GDM1 (cell line): ENCODE results near the gene CEP152.
"Not testable (repeated sequence)": the region's sequence is repeated elsewhere in the genome, so short reads cannot be mapped to it uniquely, and the experiment has no call there.

Experiments used
- DNase-seq: peaks from one replicate; lab custom pipeline; 2025; lab: John Stamatoyannopoulos, UW

CEP152 gene

DNA sequence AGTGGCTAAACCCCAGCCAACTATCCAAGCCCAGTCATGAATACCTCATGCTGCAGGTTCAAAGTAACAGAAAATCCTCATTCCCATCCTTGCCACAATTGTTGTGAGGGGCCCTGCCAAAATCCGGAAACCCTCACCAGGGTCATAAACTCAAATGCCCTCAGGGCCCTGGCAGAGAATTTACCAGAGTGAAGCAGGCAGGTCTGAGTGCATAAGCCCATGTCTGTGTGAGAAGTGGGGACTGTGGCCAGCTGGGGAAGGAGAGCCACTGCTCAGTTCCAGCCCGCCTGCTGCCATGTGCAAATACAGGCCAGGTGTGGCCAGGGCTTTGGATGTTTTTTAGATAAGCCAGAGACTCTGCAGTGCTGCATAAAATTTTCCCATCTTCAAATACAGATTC lies 7.0 kb downstream of the CEP152 start:
- no peak for DNase-seq

GRCh38 chr15:48802867-48803266 lies 8.0 kb downstream of the CEP152 start:
- no peak for DNase-seq

DNA sequence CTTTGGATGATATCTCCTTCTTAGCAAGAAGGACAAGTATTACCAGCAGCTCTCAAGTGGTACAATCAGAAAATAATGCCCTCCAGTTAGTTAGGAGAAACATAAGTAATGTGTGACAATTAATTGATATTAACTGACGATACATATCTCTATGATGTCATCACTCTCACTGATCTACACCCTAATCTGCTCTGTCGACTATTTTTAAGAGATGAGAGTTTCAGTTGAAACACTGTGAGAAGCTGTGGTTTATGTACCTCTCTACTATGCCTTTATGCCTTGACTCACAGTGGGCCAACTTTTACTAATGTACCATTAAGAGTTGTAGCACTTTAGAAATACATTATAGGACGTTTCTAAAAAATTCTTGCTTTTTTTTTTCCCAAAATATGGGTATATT lies 8.6 kb downstream of the CEP152 start:
- DNase-seq: no peak

DNA sequence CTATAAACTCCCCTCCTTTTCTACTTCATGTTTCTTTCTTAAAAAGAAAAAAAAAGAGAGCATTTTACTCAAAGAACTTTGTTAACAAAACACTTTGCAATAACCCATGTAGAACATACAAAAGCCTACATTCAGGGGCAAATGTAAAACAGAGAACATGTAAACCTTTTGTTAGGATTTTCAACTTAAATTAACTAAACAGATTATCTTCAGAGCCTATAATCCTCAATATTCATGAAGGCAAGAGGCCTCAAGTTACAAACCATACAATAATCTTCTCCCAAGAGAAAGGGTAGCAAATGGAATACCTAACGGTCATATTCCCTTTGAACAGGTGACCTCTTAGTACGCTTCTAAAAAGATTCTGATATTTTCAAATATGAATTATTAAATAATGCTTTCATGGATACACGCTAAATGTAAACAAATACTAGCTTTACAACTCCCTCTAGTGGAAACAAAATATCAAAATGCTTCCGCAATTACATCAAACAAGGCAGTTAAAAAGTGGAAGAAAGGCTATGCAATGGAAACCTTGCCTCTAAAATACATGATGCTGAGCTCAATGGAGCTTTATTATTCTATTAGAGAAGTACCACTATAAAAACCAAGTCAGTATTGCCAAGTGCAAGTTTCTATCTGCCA lies 9.9 kb downstream of the CEP152 start:
- no peak for DNase-seq

- no peak for DNase-seq
These were observed 10.6 kb downstream of the CEP152 start for GRCh38 chr15:48800245-48800644.

DNA sequence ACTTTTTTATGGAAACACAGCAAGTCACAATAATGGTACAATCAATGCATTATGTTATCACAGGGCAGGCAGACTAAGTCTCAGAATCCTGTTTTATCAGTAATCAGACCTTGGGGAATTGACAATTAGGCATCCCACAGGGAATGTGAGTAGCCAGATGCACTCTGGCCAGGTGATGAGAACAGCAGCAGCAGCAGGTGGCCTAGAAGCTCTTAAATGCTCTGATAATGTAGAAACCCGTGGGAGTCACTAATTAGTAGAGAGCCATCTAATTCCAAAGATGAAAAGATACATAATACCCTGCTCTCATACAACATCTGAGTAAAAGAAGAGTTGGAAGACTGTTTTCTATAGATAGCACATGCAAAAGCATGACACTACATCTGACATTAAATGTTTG lies 12.6 kb downstream of the CEP152 start:
- DNase-seq: no peak

DNA sequence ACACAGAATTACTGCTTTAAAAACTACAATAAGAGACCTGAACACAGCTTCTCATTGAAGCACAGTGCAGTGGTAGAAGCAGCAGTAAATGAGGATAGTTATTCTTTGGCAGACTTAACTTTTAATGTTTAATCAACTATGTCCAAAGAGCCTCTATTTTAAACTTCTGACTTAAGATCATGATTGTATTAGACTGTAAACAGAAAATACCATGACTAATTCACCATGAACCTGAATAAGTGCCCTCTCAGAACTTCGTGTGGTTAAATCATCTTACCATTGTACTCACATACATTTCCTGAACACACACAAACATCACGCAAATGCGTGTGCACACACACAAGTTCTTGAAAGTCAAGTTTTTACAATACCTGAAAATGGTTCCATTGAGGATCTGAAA lies 13.9 kb downstream of the CEP152 start:
- DNase-seq: no peak

GRCh38 chr15:48796521-48796920 lies 14.3 kb downstream of the CEP152 start:
- no peak for DNase-seq

DNA sequence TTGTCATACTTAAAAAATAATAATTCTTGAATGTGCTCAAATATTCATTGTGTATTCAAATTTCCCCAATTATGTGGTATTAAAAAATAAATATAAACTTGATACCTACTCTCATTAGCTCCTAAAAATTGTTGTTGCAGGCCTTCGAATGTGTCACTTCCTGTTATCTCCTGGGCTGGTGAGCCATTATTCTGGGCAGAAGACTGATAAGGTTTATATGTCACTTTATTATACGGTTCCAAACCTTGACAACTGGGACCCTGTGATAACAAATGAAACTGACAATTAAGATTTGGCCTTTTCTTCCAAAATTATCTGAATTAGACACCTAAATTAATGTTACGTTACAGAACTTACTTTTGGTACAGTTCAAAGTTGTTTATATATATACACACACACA lies 15.0 kb downstream of the CEP152 start:
- no peak for DNase-seq

DNA sequence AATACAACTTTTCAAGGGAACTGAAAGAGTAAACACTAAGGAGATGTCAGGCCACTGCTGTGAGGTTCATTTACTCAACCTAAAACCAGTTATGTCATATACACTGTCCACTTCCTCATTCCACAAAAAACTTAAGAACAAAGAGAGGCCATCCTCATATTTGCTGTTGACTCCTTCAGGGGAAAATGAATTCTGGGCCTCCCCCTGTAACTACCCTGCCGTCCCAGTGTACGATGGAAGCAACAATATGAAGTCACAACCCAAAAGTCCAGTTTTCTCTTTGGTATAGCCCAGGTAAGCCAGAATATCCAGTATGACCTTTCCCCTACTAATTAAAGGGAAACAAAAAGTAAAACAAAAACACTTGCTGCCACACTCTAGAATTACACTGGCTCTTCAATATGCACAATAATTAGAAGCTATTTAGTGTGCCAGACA lies 16.2 kb downstream of the CEP152 start:
- DNase-seq: no peak

DNA sequence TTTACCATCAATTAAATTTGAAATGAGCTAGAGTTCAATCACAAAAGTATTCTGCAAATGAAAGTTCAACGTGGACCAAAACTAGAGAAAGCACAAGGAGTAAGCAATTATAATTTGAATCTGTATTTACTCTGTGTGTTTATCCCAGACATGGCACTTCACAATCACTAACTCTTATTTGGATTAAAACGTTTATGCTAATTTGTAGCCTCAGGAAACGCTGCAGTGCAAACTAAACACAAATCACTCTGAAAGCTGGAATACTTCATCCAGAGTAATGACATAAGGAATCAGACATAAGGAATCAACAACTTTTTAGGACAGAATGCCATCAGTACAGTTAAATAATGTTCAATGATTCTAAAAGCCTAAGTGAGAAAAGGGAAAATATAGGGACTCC lies 18.5 kb downstream of the CEP152 start:
- DNase-seq: no peak

GRCh38 chr15:48790466-48791115 lies 20.3 kb downstream of the CEP152 start:
- not testable (repeated sequence) for DNase-seq

DNA sequence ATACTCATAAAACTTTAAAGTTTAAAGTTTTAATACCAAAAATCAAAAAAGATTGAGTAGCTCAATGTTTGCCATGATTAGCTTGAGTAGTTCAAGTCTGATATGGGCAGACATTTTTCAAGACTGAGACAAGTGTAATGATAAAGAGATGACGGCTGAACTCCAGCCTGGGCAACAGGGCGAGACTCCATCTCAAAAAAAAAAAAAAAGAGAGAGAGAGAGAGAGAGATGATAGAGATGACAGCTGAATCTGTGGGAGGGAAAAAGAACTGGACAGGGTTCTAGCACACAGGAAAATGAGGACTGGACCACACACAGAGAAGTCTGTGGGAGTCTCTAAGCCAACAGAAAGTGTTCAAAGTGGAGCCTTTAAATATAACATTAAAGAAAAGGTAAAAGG lies 25.2 kb downstream of the CEP152 start:
- DNase-seq: no peak

DNA sequence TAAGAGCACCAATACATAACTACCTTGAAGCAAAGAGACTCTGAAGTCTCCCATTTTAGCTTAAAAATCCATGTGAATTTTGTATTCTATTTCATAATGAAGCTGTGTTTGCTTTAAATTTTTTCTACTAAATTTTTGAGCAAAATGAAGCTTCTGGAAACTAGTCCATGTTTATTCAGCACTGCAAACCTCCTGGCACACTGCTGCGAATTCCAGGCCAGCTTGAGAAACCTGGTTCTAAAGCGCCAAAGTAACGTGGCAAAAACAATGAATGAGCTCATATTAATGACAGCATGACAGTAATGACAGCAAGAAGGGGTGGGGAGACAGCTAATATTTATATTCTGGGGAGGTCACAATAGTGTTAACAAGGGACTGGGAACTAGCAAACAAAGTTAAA lies 25.7 kb downstream of the CEP152 start:
- DNase-seq: no peak

- no peak for DNase-seq
These were observed 26.1 kb downstream of the CEP152 start for GRCh38 chr15:48784756-48785155.

DNA sequence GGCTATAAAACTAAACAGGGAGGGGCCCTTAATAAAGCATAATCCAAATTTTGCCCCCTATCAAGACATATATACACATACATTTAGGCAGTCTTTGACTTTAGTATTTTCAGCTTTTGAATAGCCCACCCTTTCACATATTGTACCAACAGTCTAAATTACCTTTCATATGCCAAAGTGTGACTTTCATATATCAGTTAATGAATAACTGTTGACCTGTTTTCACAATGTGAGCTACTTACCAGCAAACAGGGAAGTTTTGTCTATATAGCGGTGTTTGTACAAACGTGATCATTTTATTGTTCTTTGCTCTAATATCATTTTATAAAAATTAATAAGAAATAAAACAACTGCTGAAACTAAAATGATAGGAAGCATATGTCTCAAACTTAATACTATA lies 28.0 kb downstream of the CEP152 start:
- no peak for DNase-seq

- DNase-seq: no peak
These were observed 29.3 kb downstream of the CEP152 start for GRCh38 chr15:48781481-48782081.

GRCh38 chr15:48781017-48781416 lies 29.9 kb downstream of the CEP152 start:
- DNase-seq: no peak

- no peak for DNase-seq
These were observed 32.5 kb downstream of the CEP152 start for GRCh38 chr15:48778331-48778730.

GRCh38 chr15:48777645-48778330 lies 33.1 kb downstream of the CEP152 start:
- no peak for DNase-seq

GRCh38 chr15:48775546-48775945 lies 35.3 kb downstream of the CEP152 start:
- DNase-seq: no peak

GRCh38 chr15:48774484-48774883 lies 36.4 kb downstream of the CEP152 start:
- DNase-seq: no peak

GRCh38 chr15:48766196-48766595 lies 44.7 kb downstream of the CEP152 start:
- DNase-seq: no peak
